Colonic mucosa (tissue), 4 donors: ENCODE measurements around the gene TMEM91. TPM values are rescaled to one million over a fixed set of nuclear protein-coding genes. Genes with fewer than 3 reads are reported as not detected.
A peak's percentile ranks its signal among the peaks of the same experiment; 100 is the strongest.

Experiments used
- DNase-seq: peaks from one replicate; pipeline ENCODE4 v3.0.0-alpha.2; 2020
- H3K27ac ChIP-seq: fragments of 200-600 bp; one replicate; pipeline ENCODE4 v1.8.0; 2021
- H3K27me3 ChIP-seq: fragments of 200-600 bp; one replicate; pipeline ENCODE4 v1.8.0; 2021
- H3K36me3 ChIP-seq: fragments of 200-600 bp; one replicate; pipeline ENCODE4 v1.8.0; 2021
- H3K4me1 ChIP-seq: fragments of 200-600 bp; one replicate; pipeline ENCODE4 v1.8.0; 2021; ENCODE audit warnings: mild to moderate bottlenecking
- H3K4me3 ChIP-seq: fragments of 200-600 bp; one replicate; pipeline ENCODE4 v1.8.0; 2021
- H3K9ac ChIP-seq, 2 donors: one replicate each; pipeline ENCODE4 v1.7.0; 2013; ENCODE audit warnings: control low read depth in 2 of 2, low read depth in 2 of 2, low read length in 2 of 2
- H3K9me3 ChIP-seq: fragments of 200-600 bp; one replicate; pipeline ENCODE4 v1.8.0; 2021
- CTCF ChIP-seq: fragments of 200-600 bp; IDR thresholded peaks from one replicate; pipeline ENCODE4 v1.8.0; 2022; ENCODE audit warnings: antibody characterized with exemption, mild to moderate bottlenecking
- intact Hi-C: fragments of 100-400 bp; cut with DNase I; formaldehyde crosslinking; loops from one replicate; pipeline ENCODE4 v1.14.1; 2022
- total RNA-seq, 2 donors: library from RNA; stranded (reverse); fragmentation: NEBNext Ultra II Directional in 1 of 2; extraction: Animal tissue kit (Norgen Biotek cat#: 25700) in 1 of 2; gene quantifications; one replicate each; pipeline ENCODE4 v1.2.1, GENCODE V29; 2021
- donor health status: healthy.
- donor health status: DM: no; HTN: no; CAD: no.
- donor health status: DM: no; HTN: no; CAD: no.

TMEM91 gene
- total RNA-seq, 2 donors from 2014 or later, result 2.0 to 3.6 TPM

GRCh38 chr19:41421314-41421713, 45.0 kb downstream of the TMEM91 start:
- Histone ChIP-seq H3K27me3 (no peaks in the 10 kb centered on the region), H3K9ac (peak overlapping the region; percentile 27 to 48), H3K9me3 (no peaks in the 10 kb centered on the region), H3K36me3 (peaks cover 9% of the 10 kb centered on the region), H3K4me3 (no peak overlapping the region), H3K4me1 (peaks cover 6% of the 10 kb centered on the region), H3K27ac (peak overlapping the region; percentile 53)
- intact Hi-C loops, result no loop called here
- TF ChIP-seq CTCF, result no peak
- DNase-seq, result peak; percentile 79

GRCh38 chr19:41421973-41422372, 45.6 kb downstream of the TMEM91 start:
- Histone ChIP-seq H3K4me1 (peaks cover 6% of the 10 kb centered on the region), H3K36me3 (peaks cover 9% of the 10 kb centered on the region), H3K4me3 (no peak overlapping the region), H3K27ac (peak overlapping the region; percentile 17), H3K9ac (peak overlapping the region in 1 of 2 donors; percentile 48), H3K27me3 (no peaks in the 10 kb centered on the region), H3K9me3 (no peaks in the 10 kb centered on the region)
- DNase-seq, result no peak
- TF ChIP-seq CTCF, result no peak
- intact Hi-C loops, result no loop called here

GRCh38 chr19:41422456-41422855, 46.1 kb downstream of the TMEM91 start:
- intact Hi-C loops, result no loop called here
- H3K4me3 ChIP-seq, result no peak overlapping the region
- H3K27me3 ChIP-seq, result no peaks in the 10 kb centered on the region
- TF ChIP-seq CTCF, result no peak
- no peaks in the 10 kb centered on the region for H3K9me3 ChIP-seq
- H3K9ac ChIP-seq, result peak overlapping the region in 1 of 2 donors; percentile 40
- H3K36me3 ChIP-seq, result peaks cover 9% of the 10 kb centered on the region
- H3K27ac ChIP-seq, result no peak overlapping the region
- peaks cover 6% of the 10 kb centered on the region for H3K4me1 ChIP-seq
- DNase-seq, result no peak

- Histone ChIP-seq H3K4me3 (no peak overlapping the region), H3K36me3 (peaks cover 9% of the 10 kb centered on the region), H3K9ac (no peak overlapping the region), H3K27me3 (no peaks in the 10 kb centered on the region), H3K4me1 (peaks cover 6% of the 10 kb centered on the region), H3K9me3 (no peaks in the 10 kb centered on the region), H3K27ac (no peak overlapping the region)
- no peak for TF ChIP-seq CTCF
- DNase-seq, result no peak
- intact Hi-C loops, result no loop called here
Observed at GRCh38 chr19:41422955-41423354, 46.6 kb downstream of the TMEM91 start.

GRCh38 chr19:41424335-41425173, 48.2 kb downstream of the TMEM91 start:
- no peak for DNase-seq
- Histone ChIP-seq H3K9me3 (no peaks in the 10 kb centered on the region), H3K27me3 (no peaks in the 10 kb centered on the region), H3K27ac (no peak overlapping the region), H3K4me3 (no peak overlapping the region), H3K36me3 (peaks cover 3% of the 10 kb centered on the region), H3K9ac (peak overlapping the region in 1 of 2 donors; percentile 99), H3K4me1 (peaks cover 6% of the 10 kb centered on the region)
- no peak for TF ChIP-seq CTCF
- intact Hi-C loops, result no loop called here
